22Rv1 (cell line): Measurements from ENCODE around the gene RPP38.

Experiments used
- CTCF ChIP-seq: fragments of 450-650 bp; IDR thresholded peaks from 2 replicates; pipeline ENCODE4 v1.5.1; 2017; ENCODE audit warnings: mild to moderate bottlenecking
- ZFX ChIP-seq: fragments of 450-650 bp; IDR thresholded peaks from 2 replicates; pipeline ENCODE4 v1.6.1; 2017; ENCODE audit warnings: antibody characterized with exemption, borderline replicate concordance

GRCh38 chr10:15059914-15060313 is 37.2 kb upstream of the RPP38 start:
- TF ChIP-seq CTCF (no peak), ZFX (no peak)
